GM23338 (cell line): ENCODE data around the gene STK11IP. TPM values are rescaled to one million over a fixed set of nuclear protein-coding genes. Genes with fewer than 3 reads are reported as not detected.

Experiments
- ATAC-seq: fragments of 200-7000 bp; cut with Tn5 transposase; 3 replicates; pipeline ENCODE4 v1.9.1; 2020
- DNase-seq: peaks from one replicate; pipeline ENCODE4 v3.0.0-alpha.2; 2015; ENCODE audit warnings: low spot score
- H2AFZ ChIP-seq: fragments of 200-600 bp; sonication (generic); 2 replicates; pipeline ENCODE4 v1.8.0; 2016; ENCODE audit warnings: antibody characterized with exemption, mild to moderate bottlenecking, moderate library complexity
- H3F3A ChIP-seq: fragments of 200-600 bp; sonication (generic); replicated peaks from 2 replicates; pipeline ENCODE4 v1.8.0; 2017; ENCODE audit warnings: antibody characterized with exemption, mixed run types, low read depth
- H3K27ac ChIP-seq: fragments of 200-600 bp; sonication (generic); 2 replicates; pipeline ENCODE4 v1.6.1; 2016; ENCODE audit warnings: low read depth
- H3K27me3 ChIP-seq: fragments of 200-600 bp; sonication (generic); 2 replicates; pipeline ENCODE4 v1.8.0; 2016; ENCODE audit warnings: mild to moderate bottlenecking, mixed run types, moderate library complexity; ENCODE audit not compliant: insufficient read depth
- H3K36me3 ChIP-seq: fragments of 200-600 bp; sonication (generic); 2 replicates; pipeline ENCODE4 v1.8.0; 2016; ENCODE audit warnings: mild to moderate bottlenecking; ENCODE audit not compliant: insufficient read depth
- H3K4me1 ChIP-seq: fragments of 200-600 bp; sonication (generic); 2 replicates; pipeline ENCODE4 v1.8.0; 2016; ENCODE audit warnings: mild to moderate bottlenecking, moderate library complexity; ENCODE audit not compliant: insufficient read depth
- H3K4me2 ChIP-seq: fragments of 200-600 bp; sonication (generic); 2 replicates; pipeline ENCODE4 v1.7.1; 2017; ENCODE audit warnings: mixed run types
- H3K4me3 ChIP-seq: fragments of 200-600 bp; sonication (generic); 2 replicates; pipeline ENCODE4 v1.6.1; 2016; ENCODE audit warnings: mixed run types
- H3K79me2 ChIP-seq: fragments of 200-600 bp; sonication (generic); replicated peaks from 2 replicates; pipeline ENCODE4 v1.8.0; 2017; ENCODE audit warnings: mild to moderate bottlenecking; ENCODE audit not compliant: insufficient read depth
- H3K9me2 ChIP-seq: fragments of 200-600 bp; sonication (generic); 2 replicates; pipeline ENCODE4 v1.8.0; 2017; ENCODE audit not compliant: insufficient read depth
- H4K20me1 ChIP-seq: fragments of 200-600 bp; sonication (generic); replicated peaks from 2 replicates; pipeline ENCODE4 v1.8.0; 2017; ENCODE audit warnings: mild to moderate bottlenecking; ENCODE audit not compliant: insufficient read depth
- H3K27ac Mint-ChIP-seq: 2 replicates; pipeline ENCODE4 v1.8.0; 2020; ENCODE audit warnings: inconsistent platforms, mild to moderate bottlenecking, moderate library complexity, mixed read lengths
- H3K27me3 Mint-ChIP-seq: 3 replicates; pipeline ENCODE4 v1.8.0; 2022; ENCODE audit warnings: low read depth, mild to moderate bottlenecking, moderate library complexity, mixed read lengths, inconsistent platforms; ENCODE audit not compliant: insufficient read depth, poor library complexity
- H3K36me3 Mint-ChIP-seq: 3 replicates; pipeline ENCODE4 v1.8.0; 2021; ENCODE audit warnings: low read depth, mild to moderate bottlenecking, inconsistent platforms, moderate library complexity, mixed read lengths
- H3K4me1 Mint-ChIP-seq: 3 replicates; pipeline ENCODE4 v1.8.0; 2020; ENCODE audit warnings: mild to moderate bottlenecking, inconsistent platforms, mixed read lengths
- H3K4me3 Mint-ChIP-seq: 3 replicates; pipeline ENCODE4 v1.8.0; 2021; ENCODE audit warnings: moderate library complexity, mild to moderate bottlenecking, inconsistent platforms, mixed read lengths
- H3K9me3 Mint-ChIP-seq: 3 replicates; pipeline ENCODE4 v1.8.0; 2020; ENCODE audit warnings: moderate library complexity, mild to moderate bottlenecking, inconsistent platforms, mixed read lengths
- CREB1 ChIP-seq: fragments of 250-450 bp; sonication (Bioruptor Pico); IDR thresholded peaks from 2 replicates; pipeline ENCODE4 v1.5.0; 2020; ENCODE audit warnings: low read depth, mild to moderate bottlenecking, moderate library complexity
- EZH2 ChIP-seq: fragments of 200-600 bp; sonication (generic); IDR thresholded peaks from one replicate; pipeline ENCODE4 v1.8.0; 2017; ENCODE audit warnings: antibody characterized with exemption, mild to moderate bottlenecking, low read depth; ENCODE audit not compliant: unreplicated experiment
- EZH2phosphoT487 ChIP-seq: fragments of 200-600 bp; sonication (generic); IDR thresholded peaks from one replicate; pipeline ENCODE4 v1.8.1; 2018; ENCODE audit warnings: antibody characterized with exemption; ENCODE audit not compliant: unreplicated experiment
- JUNB ChIP-seq: IDR thresholded peaks from one replicate; pipeline ENCODE4 v1.6.1; 2016; ENCODE audit warnings: antibody characterized with exemption; ENCODE audit not compliant: unreplicated experiment
- NANOG ChIP-seq: IDR thresholded peaks from 2 replicates; pipeline ENCODE4 v1.6.1; 2016; ENCODE audit warnings: antibody characterized with exemption, borderline replicate concordance
- POLR2AphosphoS5 ChIP-seq: IDR thresholded peaks from 2 replicates; pipeline ENCODE4 v1.6.1; 2016; ENCODE audit warnings: antibody characterized with exemption, low read depth
- STAT1 ChIP-seq: IDR thresholded peaks from one replicate; pipeline ENCODE4 v1.6.1; 2016; ENCODE audit warnings: antibody characterized with exemption; ENCODE audit not compliant: unreplicated experiment
- ZNF114 ChIP-seq: fragments of 250-450 bp; sonication (Bioruptor Pico); IDR thresholded peaks from 2 replicates; pipeline ENCODE4 v1.5.0; 2020; ENCODE audit warnings: mild to moderate bottlenecking, moderate library complexity
- ZNF331 ChIP-seq: fragments of 250-450 bp; sonication (Bioruptor Pico); IDR thresholded peaks from 2 replicates; pipeline ENCODE4 v1.5.0; 2020; ENCODE audit warnings: low read depth, mild to moderate bottlenecking, moderate library complexity
- ZNF462 ChIP-seq: fragments of 250-450 bp; sonication (Bioruptor Pico); IDR thresholded peaks from 2 replicates; pipeline ENCODE4 v1.5.0; 2020; ENCODE audit warnings: mild to moderate bottlenecking, moderate library complexity
- polyA plus RNA-seq: library from polyadenylated mRNA; unstranded; fragments of >200 nt; fragmentation: Nextera tagmentation; extraction: Ambion mirVana; gene quantifications from 2 replicates; pipeline ENCODE4 v1.2.1, GENCODE V29; 2016
- total RNA-seq: library from RNA; depleted of rRNA; stranded (reverse); fragments of >200 nt; shearing (Covaris generic); gene quantifications from 2 replicates; pipeline ENCODE4 v1.2.3, GENCODE V29; 2014
- TF ChIP-seq, protein P1 (sequence below): IDR thresholded peaks from one replicate; pipeline ENCODE4 v1.6.1; 2018; ENCODE audit warnings: antibody characterized with exemption; ENCODE audit not compliant: unreplicated experiment
- TF ChIP-seq, protein P2 (sequence below): IDR thresholded peaks from 2 replicates; pipeline ENCODE4 v1.6.1; 2016; ENCODE audit warnings: antibody characterized with exemption
- TF ChIP-seq, protein P3 (sequence below), 2 experiments: fragments of 200-600 bp in 1 of 2; sonication (generic) in 1 of 2; conservative IDR thresholded peaks; 2 replicates each; pipeline versions ENCODE4 v1.5.1 to v1.6.1; 2016 to 2017; ENCODE audit warnings: antibody characterized with exemption in 2 of 2, low read depth in 2 of 2, mild to moderate bottlenecking in 2 of 2, moderate library complexity in 1 of 2

Gene STK11IP
- total and polyA plus RNA-seq, 2 experiments from 2014 or later = 16.6 to 28.1 TPM

DNA sequence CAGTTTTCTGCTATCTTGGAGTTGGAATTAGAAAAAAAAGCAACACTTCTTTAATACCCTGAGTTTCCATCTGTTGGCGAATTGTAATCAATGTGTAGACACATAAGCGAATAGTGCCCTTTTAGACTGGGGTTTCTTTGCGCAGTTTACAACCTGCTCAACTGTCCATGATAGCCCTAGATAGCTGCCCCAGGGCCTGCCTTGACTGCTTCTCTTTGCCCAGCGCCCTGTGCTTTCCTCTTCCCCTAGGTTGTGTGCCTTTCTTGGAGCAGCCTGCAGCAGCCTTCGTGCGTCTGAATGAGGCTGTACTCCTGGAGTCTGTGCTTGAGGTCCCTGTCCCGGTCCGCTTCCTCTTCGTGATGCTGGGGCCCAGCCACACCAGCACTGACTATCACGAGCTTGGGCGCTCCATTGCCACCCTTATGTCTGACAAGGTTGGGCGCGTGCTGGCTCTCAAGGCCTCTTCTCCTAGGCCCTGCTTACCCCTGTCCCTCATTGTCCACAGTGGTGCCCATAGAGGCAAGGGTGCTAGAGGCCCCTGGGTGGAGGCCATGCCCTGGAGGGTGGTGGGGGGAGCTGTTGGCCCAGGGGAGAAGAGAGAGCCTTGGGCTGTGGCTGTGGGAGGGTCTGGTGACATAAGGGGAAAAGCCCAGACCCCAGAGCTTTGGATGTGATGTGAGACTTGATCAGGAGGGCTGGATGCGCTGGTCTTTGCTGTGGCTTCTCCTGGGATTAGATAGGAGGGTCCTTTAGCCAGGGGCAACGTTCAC, 36.7 kb downstream of the STK11IP start:
- Histone ChIP-seq H3K4me1 (no peaks in the 10 kb centered on the region), H3K4me3 (no peak overlapping the region), H3K36me3 (no peaks in the 10 kb centered on the region), H3F3A (no peaks in the 10 kb centered on the region), H3K79me2 (no peaks in the 10 kb centered on the region), H4K20me1 (no peaks in the 10 kb centered on the region), H3K27ac (no peak overlapping the region), H3K27me3 (no peaks in the 10 kb centered on the region), H2AFZ (no peak overlapping the region), H3K9me2 (no peaks in the 10 kb centered on the region), H3K4me2 (no peak overlapping the region)
- DNase-seq (no peak), ATAC-seq (no peak)
- Mint-ChIP-seq H3K4me3 (no peak overlapping the region), H3K4me1 (peaks cover 4% of the 10 kb centered on the region; the same call in 2 of the 3 replicates), H3K27me3 (peaks cover 13% of the 10 kb centered on the region), H3K27ac (no peak overlapping the region), H3K36me3 (peaks cover 2% of the 10 kb centered on the region; the same call in 1 of the 3 replicates), H3K9me3 (no peaks in the 10 kb centered on the region; the same call in 2 of the 3 replicates)
- no peak for TF ChIP-seq ZNF114 (CRISPR knock-in tag)
- no peak for TF ChIP-seq NANOG
- no peak for TF ChIP-seq ZNF331 (CRISPR knock-in tag)
- TF ChIP-seq, protein P1, sequence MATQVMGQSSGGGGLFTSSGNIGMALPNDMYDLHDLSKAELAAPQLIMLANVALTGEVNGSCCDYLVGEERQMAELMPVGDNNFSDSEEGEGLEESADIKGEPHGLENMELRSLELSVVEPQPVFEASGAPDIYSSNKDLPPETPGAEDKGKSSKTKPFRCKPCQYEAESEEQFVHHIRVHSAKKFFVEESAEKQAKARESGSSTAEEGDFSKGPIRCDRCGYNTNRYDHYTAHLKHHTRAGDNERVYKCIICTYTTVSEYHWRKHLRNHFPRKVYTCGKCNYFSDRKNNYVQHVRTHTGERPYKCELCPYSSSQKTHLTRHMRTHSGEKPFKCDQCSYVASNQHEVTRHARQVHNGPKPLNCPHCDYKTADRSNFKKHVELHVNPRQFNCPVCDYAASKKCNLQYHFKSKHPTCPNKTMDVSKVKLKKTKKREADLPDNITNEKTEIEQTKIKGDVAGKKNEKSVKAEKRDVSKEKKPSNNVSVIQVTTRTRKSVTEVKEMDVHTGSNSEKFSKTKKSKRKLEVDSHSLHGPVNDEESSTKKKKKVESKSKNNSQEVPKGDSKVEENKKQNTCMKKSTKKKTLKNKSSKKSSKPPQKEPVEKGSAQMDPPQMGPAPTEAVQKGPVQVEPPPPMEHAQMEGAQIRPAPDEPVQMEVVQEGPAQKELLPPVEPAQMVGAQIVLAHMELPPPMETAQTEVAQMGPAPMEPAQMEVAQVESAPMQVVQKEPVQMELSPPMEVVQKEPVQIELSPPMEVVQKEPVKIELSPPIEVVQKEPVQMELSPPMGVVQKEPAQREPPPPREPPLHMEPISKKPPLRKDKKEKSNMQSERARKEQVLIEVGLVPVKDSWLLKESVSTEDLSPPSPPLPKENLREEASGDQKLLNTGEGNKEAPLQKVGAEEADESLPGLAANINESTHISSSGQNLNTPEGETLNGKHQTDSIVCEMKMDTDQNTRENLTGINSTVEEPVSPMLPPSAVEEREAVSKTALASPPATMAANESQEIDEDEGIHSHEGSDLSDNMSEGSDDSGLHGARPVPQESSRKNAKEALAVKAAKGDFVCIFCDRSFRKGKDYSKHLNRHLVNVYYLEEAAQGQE = no peak
- TF ChIP-seq ZNF462 (CRISPR knock-in tag) = no peak
- TF ChIP-seq POLR2AphosphoS5 = no peak
- TF ChIP-seq CREB1 = no peak
- no peak for TF ChIP-seq JUNB
- no peak for TF ChIP-seq EZH2
- no peak for TF ChIP-seq EZH2phosphoT487
- no peak for TF ChIP-seq STAT1
- TF ChIP-seq, protein P2, sequence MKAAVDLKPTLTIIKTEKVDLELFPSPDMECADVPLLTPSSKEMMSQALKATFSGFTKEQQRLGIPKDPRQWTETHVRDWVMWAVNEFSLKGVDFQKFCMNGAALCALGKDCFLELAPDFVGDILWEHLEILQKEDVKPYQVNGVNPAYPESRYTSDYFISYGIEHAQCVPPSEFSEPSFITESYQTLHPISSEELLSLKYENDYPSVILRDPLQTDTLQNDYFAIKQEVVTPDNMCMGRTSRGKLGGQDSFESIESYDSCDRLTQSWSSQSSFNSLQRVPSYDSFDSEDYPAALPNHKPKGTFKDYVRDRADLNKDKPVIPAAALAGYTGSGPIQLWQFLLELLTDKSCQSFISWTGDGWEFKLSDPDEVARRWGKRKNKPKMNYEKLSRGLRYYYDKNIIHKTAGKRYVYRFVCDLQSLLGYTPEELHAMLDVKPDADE = no peak
- TF ChIP-seq, protein P3, sequence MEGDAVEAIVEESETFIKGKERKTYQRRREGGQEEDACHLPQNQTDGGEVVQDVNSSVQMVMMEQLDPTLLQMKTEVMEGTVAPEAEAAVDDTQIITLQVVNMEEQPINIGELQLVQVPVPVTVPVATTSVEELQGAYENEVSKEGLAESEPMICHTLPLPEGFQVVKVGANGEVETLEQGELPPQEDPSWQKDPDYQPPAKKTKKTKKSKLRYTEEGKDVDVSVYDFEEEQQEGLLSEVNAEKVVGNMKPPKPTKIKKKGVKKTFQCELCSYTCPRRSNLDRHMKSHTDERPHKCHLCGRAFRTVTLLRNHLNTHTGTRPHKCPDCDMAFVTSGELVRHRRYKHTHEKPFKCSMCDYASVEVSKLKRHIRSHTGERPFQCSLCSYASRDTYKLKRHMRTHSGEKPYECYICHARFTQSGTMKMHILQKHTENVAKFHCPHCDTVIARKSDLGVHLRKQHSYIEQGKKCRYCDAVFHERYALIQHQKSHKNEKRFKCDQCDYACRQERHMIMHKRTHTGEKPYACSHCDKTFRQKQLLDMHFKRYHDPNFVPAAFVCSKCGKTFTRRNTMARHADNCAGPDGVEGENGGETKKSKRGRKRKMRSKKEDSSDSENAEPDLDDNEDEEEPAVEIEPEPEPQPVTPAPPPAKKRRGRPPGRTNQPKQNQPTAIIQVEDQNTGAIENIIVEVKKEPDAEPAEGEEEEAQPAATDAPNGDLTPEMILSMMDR (conservative IDR thresholded peaks at IDR 0.05; ENCODE audit: low read depth in 2 of 2) = no peak
